DOHH2 (cell line): Measurements from ENCODE around the gene MIF.

Experiments used
- EZH2phosphoT487 ChIP-seq: fragments of 200-600 bp; sonication (generic); IDR thresholded peaks from 2 replicates; pipeline ENCODE4 v1.6.1; 2017; ENCODE audit warnings: borderline replicate concordance, mild to moderate bottlenecking, antibody characterized with exemption, low read length, moderate library complexity, mixed read lengths
- TF ChIP-seq, protein P1 (sequence below): fragments of 200-600 bp; sonication (generic); IDR thresholded peaks from one replicate; pipeline ENCODE4 v1.5.1; 2014; ENCODE audit warnings: antibody characterized with exemption, mild to moderate bottlenecking, low read depth, low read length; ENCODE audit not compliant: poor library complexity, severe bottlenecking

DNA sequence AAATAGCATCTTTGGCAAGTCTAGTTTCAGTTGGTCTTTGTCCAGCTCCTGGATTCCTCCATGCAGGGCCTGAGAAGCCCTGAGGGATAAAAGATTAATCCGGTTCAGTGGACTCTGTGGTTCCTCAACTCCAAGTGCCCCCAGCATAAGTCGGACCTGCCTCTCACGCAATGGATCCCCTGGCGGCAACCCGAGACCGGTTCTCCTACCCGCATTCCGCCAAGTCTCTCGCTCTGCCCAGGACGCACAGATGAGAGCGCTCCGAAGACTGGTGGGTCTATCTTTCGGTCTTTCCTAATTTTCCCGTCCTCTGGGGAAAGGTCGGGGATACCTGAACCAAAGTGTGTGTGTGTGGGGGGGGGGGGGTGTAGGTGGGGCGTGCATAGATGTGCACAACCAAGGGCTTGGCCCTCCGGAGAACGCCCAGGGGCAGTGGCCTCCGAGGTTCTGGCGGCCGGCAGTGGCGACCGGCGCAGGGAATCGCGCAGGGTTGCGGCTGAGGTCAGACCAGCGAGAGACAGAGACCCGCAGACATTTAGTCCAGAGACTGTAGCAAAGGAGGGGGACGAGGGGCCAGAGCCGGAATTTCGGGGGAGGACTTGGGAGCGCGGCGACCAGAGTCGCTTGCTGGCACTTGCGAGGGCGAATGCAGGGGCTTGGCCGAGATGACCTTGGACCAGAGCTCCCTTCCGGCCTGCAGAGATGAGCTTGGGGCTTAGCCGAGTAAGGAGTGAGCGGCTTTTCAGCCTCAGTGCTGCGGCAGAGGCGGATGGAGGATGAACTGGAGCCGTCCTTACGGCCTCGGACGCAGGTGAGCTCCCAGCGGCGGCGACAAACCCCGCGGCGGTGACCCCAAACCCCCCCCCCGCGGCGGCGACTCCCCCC lies 37.2 kb upstream of the MIF start:
- TF ChIP-seq, protein P1, sequence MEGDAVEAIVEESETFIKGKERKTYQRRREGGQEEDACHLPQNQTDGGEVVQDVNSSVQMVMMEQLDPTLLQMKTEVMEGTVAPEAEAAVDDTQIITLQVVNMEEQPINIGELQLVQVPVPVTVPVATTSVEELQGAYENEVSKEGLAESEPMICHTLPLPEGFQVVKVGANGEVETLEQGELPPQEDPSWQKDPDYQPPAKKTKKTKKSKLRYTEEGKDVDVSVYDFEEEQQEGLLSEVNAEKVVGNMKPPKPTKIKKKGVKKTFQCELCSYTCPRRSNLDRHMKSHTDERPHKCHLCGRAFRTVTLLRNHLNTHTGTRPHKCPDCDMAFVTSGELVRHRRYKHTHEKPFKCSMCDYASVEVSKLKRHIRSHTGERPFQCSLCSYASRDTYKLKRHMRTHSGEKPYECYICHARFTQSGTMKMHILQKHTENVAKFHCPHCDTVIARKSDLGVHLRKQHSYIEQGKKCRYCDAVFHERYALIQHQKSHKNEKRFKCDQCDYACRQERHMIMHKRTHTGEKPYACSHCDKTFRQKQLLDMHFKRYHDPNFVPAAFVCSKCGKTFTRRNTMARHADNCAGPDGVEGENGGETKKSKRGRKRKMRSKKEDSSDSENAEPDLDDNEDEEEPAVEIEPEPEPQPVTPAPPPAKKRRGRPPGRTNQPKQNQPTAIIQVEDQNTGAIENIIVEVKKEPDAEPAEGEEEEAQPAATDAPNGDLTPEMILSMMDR, result no peak
- TF ChIP-seq EZH2phosphoT487, result no peak
